ENCODE data around the gene PODXL.

DNA sequence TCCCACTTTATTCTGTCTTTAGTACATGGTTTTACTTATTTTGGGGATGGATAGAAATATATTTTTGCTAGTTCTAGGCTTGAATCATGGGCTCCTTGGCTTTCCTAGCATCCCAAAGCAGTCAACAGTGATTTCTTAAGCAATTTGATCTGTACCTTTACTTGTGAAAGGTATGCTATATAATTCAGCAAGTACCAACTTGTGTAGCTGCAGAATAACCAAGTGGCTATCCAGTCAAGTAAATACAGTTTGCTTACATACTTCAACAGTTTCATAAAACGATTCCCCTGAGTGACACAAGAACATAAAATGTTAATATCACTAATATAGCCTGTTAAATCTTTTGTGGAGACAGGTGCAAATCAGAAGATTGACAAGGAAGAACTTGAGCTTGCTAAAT is 67.2 kb downstream of the PODXL start:
- TF ChIP-seq GATA3 (IDR thresholded peaks at IDR 0.05; ENCODE audit: low read depth, low read length) (no peak), GATA2 (IDR thresholded peaks at IDR 0.05; ENCODE audit: low read depth, low read length) (no peak)
